ENCODE data around the gene ADAMTS12.

Gene ADAMTS12

GRCh38 chr5:33488558-33489355 is 403.0 kb downstream of the ADAMTS12 start:
- H3K4me3 ChIP-seq: no peak overlapping the region
- intact Hi-C loops (cut with DNase I; ENCODE audit: low total_unique reads): no loop called here
- DNase-seq: no peak
- no peak for TF ChIP-seq CTCF (IDR thresholded peaks at IDR 0.05)
- H3K27me3 ChIP-seq: no peaks in the 10 kb centered on the region
- peaks cover 0 to 8% (median 0%) of the 10 kb centered on the region in 4 donors for H3K4me1 ChIP-seq
- no peak overlapping the region for H3K27ac ChIP-seq
- no peaks in the 10 kb centered on the region for H3K9me3 ChIP-seq
- H3K36me3 ChIP-seq: no peaks in the 10 kb centered on the region

GRCh38 chr5:33487236-33487635 is 404.6 kb downstream of the ADAMTS12 start:
- Histone ChIP-seq H3K27ac (no peak overlapping the region), H3K36me3 (no peaks in the 10 kb centered on the region), H3K9me3 (no peaks in the 10 kb centered on the region), H3K27me3 (no peaks in the 10 kb centered on the region), H3K4me3 (no peak overlapping the region), H3K4me1 (peaks cover 0 to 7% (median 0%) of the 10 kb centered on the region in 4 donors)
- no peak for DNase-seq
- no peak for TF ChIP-seq CTCF (IDR thresholded peaks at IDR 0.05)
- intact Hi-C loops (cut with DNase I; ENCODE audit: low total_unique reads): no loop called here

- peaks cover 0 to 8% (median under 1%) of the 10 kb centered on the region in 3 donors for H3K36me3 ChIP-seq
- intact Hi-C loops (cut with DNase I; ENCODE audit: low total_unique reads): no loop called here
Observed at GRCh38 chr5:33482335-33482734, 409.5 kb downstream of the ADAMTS12 start.

GRCh38 chr5:33480876-33481275 is 410.9 kb downstream of the ADAMTS12 start:
- intact Hi-C loops (cut with DNase I; ENCODE audit: low total_unique reads): no loop called here
- Histone ChIP-seq H3K4me1 (no peaks in the 10 kb centered on the region), H3K27me3 (no peaks in the 10 kb centered on the region), H3K27ac (no peak overlapping the region), H3K9me3 (no peaks in the 10 kb centered on the region), H3K4me3 (no peak overlapping the region), H3K36me3 (peaks cover 5 to 15% (median 15%) of the 10 kb centered on the region in 3 donors)
- TF ChIP-seq CTCF (IDR thresholded peaks at IDR 0.05): no peak
- no peak for DNase-seq

More at GRCh38 chr5:33482335-33482734, 409.5 kb downstream of the ADAMTS12 start:
- H3K27me3 ChIP-seq: no peaks in the 10 kb centered on the region
- TF ChIP-seq CTCF (IDR thresholded peaks at IDR 0.05): no peak
- H3K4me1 ChIP-seq: no peaks in the 10 kb centered on the region
- no peak for DNase-seq
- H3K27ac ChIP-seq: no peak overlapping the region
- no peak overlapping the region for H3K4me3 ChIP-seq
- no peaks in the 10 kb centered on the region for H3K9me3 ChIP-seq

GRCh38 chr5:33479311-33479710 is 412.5 kb downstream of the ADAMTS12 start:
- intact Hi-C loops (cut with DNase I; ENCODE audit: low total_unique reads): no loop called here
- Histone ChIP-seq H3K4me1 (no peaks in the 10 kb centered on the region), H3K27me3 (no peaks in the 10 kb centered on the region), H3K9me3 (no peaks in the 10 kb centered on the region), H3K36me3 (peaks cover 20 to 30% (median 26%) of the 10 kb centered on the region in 3 donors), H3K27ac (no peak overlapping the region), H3K4me3 (no peak overlapping the region)
- no peak for DNase-seq
- TF ChIP-seq CTCF (IDR thresholded peaks at IDR 0.05): no peak

Data from tibial artery (tissue), 4 donors.